Measurements from ENCODE around the gene SERPINA9. TPM values are rescaled to one million over a fixed set of nuclear protein-coding genes. Genes with fewer than 3 reads are reported as not detected.

SERPINA9 gene, protein sequence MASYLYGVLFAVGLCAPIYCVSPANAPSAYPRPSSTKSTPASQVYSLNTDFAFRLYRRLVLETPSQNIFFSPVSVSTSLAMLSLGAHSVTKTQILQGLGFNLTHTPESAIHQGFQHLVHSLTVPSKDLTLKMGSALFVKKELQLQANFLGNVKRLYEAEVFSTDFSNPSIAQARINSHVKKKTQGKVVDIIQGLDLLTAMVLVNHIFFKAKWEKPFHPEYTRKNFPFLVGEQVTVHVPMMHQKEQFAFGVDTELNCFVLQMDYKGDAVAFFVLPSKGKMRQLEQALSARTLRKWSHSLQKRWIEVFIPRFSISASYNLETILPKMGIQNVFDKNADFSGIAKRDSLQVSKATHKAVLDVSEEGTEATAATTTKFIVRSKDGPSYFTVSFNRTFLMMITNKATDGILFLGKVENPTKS
- polyA plus RNA-seq (2011; rRNA removed) (not detected in 2 replicates), polyA plus RNA-seq (2017; fragmentation: RNase III; extraction: RNeasy Plus Mini Kit Qiagen cat#74134 plus additional on column Dnase treatment) (not detected in 3 replicates), polyA minus RNA-seq (2011; rRNA and poly(A)+ RNA removed) (not detected in 2 replicates)
- polyA plus RNA-seq (2012; cell fraction: cytosol; rRNA removed), result 0.03 TPM in 1 of 2 replicates, not detected in the other
- polyA plus RNA-seq (2012; cell fraction: nucleus; rRNA removed), result not detected in 2 replicates

DNA sequence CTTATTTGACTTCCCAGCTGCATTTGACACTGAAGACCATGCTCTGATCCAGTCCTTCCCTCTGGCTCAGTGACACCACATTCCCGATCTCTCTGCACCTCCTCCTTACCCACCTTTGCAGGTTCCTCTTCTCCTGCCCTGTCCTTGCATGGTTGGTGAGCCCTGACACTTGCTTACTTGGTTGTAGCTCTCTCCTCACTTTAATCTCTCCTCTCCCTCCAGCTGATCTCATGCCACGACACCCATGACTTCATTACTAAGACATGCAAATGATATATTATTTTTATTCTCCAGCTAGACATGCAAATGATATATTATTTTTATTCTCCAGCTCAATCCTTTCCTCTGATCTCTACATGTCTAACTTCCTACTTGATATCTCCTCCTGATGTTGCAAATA lies at the start of gene SERPINA9:
SERPINA9 (minus strand) TSS at position 175 of the 400 bp plus-strand sequence. CDS start 6,357 bp downstream, outside the sequence.
- no peaks in the 10 kb centered on the region for H3K4me1 ChIP-seq
- DNase-seq (ENCODE audit: low read depth in 1 of 2, low spot score in 1 of 2) (no peak), FAIRE-seq (no peak), ATAC-seq (no peak)
- CTCF ChIA-PET, result interaction anchor here (0.7 to 6.4 kb wide), 2 partner anchors 10 to 273 kb away, joined by 3 to 47 read pairs; no protein-coding TSS in a partner anchor
- H3K27ac ChIP-seq, result no peak within 1 kb of the TSS
- H3K4me3 ChIP-seq, result no peak within 1 kb of the TSS
- POLR2A ChIA-PET, result no interaction called here
- no peak within 1 kb of the TSS for H3K4me2 ChIP-seq
- H3K9me3 ChIP-seq, result peaks cover 19% of the 10 kb centered on the region
- TF ChIP-seq RCOR1 (IDR thresholded peaks at IDR 0.05; ENCODE audit: low read depth, low read length) (no peak), NFE2L2 (conservative IDR thresholded peaks at IDR 0.05; ENCODE audit: low read length) (no peak), ZFP36 (IDR thresholded peaks at IDR 0.05; ENCODE audit: borderline replicate concordance, partially characterized antibody) (no peak), TFCP2L1 (CRISPR knock-in tag; IDR thresholded peaks at IDR 0.05) (no peak), FOSL2 (IDR thresholded peaks at IDR 0.05) (no peak), FOSL2 (CRISPR knock-in tag; IDR thresholded peaks at IDR 0.05) (no peak), HOXB5 (CRISPR knock-in tag; IDR thresholded peaks at IDR 0.05) (no peak), FOXS1 (CRISPR knock-in tag; IDR thresholded peaks at IDR 0.05) (no peak), ZSCAN20 (CRISPR knock-in tag; IDR thresholded peaks at IDR 0.05) (no peak), HOXA7 (CRISPR knock-in tag; IDR thresholded peaks at IDR 0.05) (no peak), FOSB (CRISPR knock-in tag; IDR thresholded peaks at IDR 0.05) (no peak), SREBF2 (IDR thresholded peaks at IDR 0.05) (no peak)
- TF ChIP-seq, protein P1, sequence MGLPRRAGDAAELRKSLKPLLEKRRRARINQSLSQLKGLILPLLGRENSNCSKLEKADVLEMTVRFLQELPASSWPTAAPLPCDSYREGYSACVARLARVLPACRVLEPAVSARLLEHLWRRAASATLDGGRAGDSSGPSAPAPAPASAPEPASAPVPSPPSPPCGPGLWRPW (IDR thresholded peaks at IDR 0.05), result no peak
- TF ChIP-seq, protein P2, sequence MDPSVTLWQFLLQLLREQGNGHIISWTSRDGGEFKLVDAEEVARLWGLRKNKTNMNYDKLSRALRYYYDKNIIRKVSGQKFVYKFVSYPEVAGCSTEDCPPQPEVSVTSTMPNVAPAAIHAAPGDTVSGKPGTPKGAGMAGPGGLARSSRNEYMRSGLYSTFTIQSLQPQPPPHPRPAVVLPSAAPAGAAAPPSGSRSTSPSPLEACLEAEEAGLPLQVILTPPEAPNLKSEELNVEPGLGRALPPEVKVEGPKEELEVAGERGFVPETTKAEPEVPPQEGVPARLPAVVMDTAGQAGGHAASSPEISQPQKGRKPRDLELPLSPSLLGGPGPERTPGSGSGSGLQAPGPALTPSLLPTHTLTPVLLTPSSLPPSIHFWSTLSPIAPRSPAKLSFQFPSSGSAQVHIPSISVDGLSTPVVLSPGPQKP (IDR thresholded peaks at IDR 0.05; ENCODE audit: low read depth, low read length), result no peak
- TF ChIP-seq, protein P3, sequence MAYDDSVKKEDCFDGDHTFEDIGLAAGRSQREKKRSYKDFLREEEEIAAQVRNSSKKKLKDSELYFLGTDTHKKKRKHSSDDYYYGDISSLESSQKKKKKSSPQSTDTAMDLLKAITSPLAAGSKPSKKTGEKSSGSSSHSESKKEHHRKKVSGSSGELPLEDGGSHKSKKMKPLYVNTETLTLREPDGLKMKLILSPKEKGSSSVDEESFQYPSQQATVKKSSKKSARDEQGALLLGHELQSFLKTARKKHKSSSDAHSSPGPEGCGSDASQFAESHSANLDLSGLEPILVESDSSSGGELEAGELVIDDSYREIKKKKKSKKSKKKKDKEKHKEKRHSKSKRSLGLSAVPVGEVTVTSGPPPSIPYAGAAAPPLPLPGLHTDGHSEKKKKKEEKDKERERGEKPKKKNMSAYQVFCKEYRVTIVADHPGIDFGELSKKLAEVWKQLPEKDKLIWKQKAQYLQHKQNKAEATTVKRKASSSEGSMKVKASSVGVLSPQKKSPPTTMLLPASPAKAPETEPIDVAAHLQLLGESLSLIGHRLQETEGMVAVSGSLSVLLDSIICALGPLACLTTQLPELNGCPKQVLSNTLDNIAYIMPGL (CRISPR knock-in tag; IDR thresholded peaks at IDR 0.05; ENCODE audit: borderline replicate concordance), result no peak
- TF ChIP-seq, protein P4, sequence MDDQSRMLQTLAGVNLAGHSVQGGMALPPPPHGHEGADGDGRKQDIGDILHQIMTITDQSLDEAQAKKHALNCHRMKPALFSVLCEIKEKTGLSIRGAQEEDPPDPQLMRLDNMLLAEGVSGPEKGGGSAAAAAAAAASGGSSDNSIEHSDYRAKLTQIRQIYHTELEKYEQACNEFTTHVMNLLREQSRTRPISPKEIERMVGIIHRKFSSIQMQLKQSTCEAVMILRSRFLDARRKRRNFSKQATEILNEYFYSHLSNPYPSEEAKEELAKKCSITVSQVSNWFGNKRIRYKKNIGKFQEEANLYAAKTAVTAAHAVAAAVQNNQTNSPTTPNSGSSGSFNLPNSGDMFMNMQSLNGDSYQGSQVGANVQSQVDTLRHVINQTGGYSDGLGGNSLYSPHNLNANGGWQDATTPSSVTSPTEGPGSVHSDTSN (IDR thresholded peaks at IDR 0.05), result no peak
- TF ChIP-seq, protein P5, sequence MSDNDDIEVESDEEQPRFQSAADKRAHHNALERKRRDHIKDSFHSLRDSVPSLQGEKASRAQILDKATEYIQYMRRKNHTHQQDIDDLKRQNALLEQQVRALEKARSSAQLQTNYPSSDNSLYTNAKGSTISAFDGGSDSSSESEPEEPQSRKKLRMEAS (IDR thresholded peaks at IDR 0.05), result no peak
- TF ChIP-seq, protein P6, sequence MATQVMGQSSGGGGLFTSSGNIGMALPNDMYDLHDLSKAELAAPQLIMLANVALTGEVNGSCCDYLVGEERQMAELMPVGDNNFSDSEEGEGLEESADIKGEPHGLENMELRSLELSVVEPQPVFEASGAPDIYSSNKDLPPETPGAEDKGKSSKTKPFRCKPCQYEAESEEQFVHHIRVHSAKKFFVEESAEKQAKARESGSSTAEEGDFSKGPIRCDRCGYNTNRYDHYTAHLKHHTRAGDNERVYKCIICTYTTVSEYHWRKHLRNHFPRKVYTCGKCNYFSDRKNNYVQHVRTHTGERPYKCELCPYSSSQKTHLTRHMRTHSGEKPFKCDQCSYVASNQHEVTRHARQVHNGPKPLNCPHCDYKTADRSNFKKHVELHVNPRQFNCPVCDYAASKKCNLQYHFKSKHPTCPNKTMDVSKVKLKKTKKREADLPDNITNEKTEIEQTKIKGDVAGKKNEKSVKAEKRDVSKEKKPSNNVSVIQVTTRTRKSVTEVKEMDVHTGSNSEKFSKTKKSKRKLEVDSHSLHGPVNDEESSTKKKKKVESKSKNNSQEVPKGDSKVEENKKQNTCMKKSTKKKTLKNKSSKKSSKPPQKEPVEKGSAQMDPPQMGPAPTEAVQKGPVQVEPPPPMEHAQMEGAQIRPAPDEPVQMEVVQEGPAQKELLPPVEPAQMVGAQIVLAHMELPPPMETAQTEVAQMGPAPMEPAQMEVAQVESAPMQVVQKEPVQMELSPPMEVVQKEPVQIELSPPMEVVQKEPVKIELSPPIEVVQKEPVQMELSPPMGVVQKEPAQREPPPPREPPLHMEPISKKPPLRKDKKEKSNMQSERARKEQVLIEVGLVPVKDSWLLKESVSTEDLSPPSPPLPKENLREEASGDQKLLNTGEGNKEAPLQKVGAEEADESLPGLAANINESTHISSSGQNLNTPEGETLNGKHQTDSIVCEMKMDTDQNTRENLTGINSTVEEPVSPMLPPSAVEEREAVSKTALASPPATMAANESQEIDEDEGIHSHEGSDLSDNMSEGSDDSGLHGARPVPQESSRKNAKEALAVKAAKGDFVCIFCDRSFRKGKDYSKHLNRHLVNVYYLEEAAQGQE (IDR thresholded peaks at IDR 0.05), result no peak
- 11% methylated on average over 2 of the region's 2 CpGs for WGBS (ENCODE audit: missing lambda C conversion rate)

Measured in A549 (cell line).